ENCODE results near the gene ARHGAP24. TPM values are rescaled to one million over a fixed set of nuclear protein-coding genes. Genes with fewer than 3 reads are reported as not detected.
A peak's percentile ranks its signal among the peaks of the same experiment; 100 is the strongest.

Gene ARHGAP24
- total and polyA plus RNA-seq, 8 donors, result 22.0 to 35.0 (median 25.8) TPM

- Histone ChIP-seq H3K27ac (no peak overlapping the region), H3K27me3 (peaks cover 0 to 9% of the 10 kb centered on the region in 2 donors), H3K4me3 (no peak overlapping the region), H3K9me3 (no peaks in the 10 kb centered on the region), H3K4me1 (peaks cover 0 to 34% of the 10 kb centered on the region in 2 donors), H3K36me3 (no peaks in the 10 kb centered on the region)
- intact Hi-C loops (cut with DNase I), result no loop called here
- TF ChIP-seq CTCF (IDR thresholded peaks at IDR 0.05), result no peak
- no peak for DNase-seq
- no peak for ATAC-seq
Observed at GRCh38 chr4:85478576-85478975, 3.6 kb downstream of the ARHGAP24 start.

- no peak for DNase-seq
- intact Hi-C loops (cut with DNase I), result no loop called here
- ATAC-seq, result no peak
Observed at GRCh38 chr4:85482010-85482738, 7.2 kb downstream of the ARHGAP24 start.

GRCh38 chr4:85486425-85487086 lies 11.6 kb downstream of the ARHGAP24 start:
- no peaks in the 10 kb centered on the region for H3K27me3 ChIP-seq
- no peak overlapping the region for H3K27ac ChIP-seq
- H3K4me1 ChIP-seq, result peaks cover 0 to 4% of the 10 kb centered on the region in 2 donors
- no peak for TF ChIP-seq CTCF (IDR thresholded peaks at IDR 0.05)
- H3K9me3 ChIP-seq, result no peaks in the 10 kb centered on the region
- intact Hi-C loops (cut with DNase I), result no loop called here
- no peak overlapping the region for H3K4me3 ChIP-seq
- ATAC-seq (peak; percentile 81), DNase-seq (no peak)
- H3K36me3 ChIP-seq, result no peaks in the 10 kb centered on the region

More at GRCh38 chr4:85482010-85482738, 7.2 kb downstream of the ARHGAP24 start:
- Histone ChIP-seq H3K36me3 (no peaks in the 10 kb centered on the region), H3K4me1 (peaks cover 0 to 11% of the 10 kb centered on the region in 2 donors), H3K4me3 (no peak overlapping the region), H3K9me3 (no peaks in the 10 kb centered on the region), H3K27ac (no peak overlapping the region), H3K27me3 (no peaks in the 10 kb centered on the region)
- no peak for TF ChIP-seq CTCF (IDR thresholded peaks at IDR 0.05)

- no peak for DNase-seq
- Histone ChIP-seq H3K4me3 (no peak overlapping the region), H3K36me3 (no peaks in the 10 kb centered on the region), H3K4me1 (no peaks in the 10 kb centered on the region), H3K9me3 (no peaks in the 10 kb centered on the region), H3K27me3 (no peaks in the 10 kb centered on the region), H3K27ac (no peak overlapping the region)
- TF ChIP-seq CTCF (IDR thresholded peaks at IDR 0.05), result no peak
- ATAC-seq, result no peak
- intact Hi-C loops (cut with DNase I), result no loop called here
Observed at GRCh38 chr4:85488416-85488815, 13.5 kb downstream of the ARHGAP24 start.

GRCh38 chr4:85489273-85489981 lies 14.5 kb downstream of the ARHGAP24 start:
- ATAC-seq (peak; percentile 49), DNase-seq (no peak)
- intact Hi-C loops (cut with DNase I), result no loop called here
- Histone ChIP-seq H3K4me3 (no peak overlapping the region), H3K4me1 (no peaks in the 10 kb centered on the region), H3K27ac (no peak overlapping the region), H3K36me3 (no peaks in the 10 kb centered on the region), H3K27me3 (no peaks in the 10 kb centered on the region), H3K9me3 (no peaks in the 10 kb centered on the region)
- TF ChIP-seq CTCF (IDR thresholded peaks at IDR 0.05), result no peak
